Loucy (cell line): ENCODE results near the gene EIF1.

ENCODE experiments used
- CTCF ChIP-seq: fragments of 200-600 bp; sonication (generic); conservative IDR thresholded peaks from 2 replicates; pipeline ENCODE4 v1.5.1; 2014; ENCODE audit warnings: mild to moderate bottlenecking, antibody characterized with exemption, low read length
- EZH2phosphoT487 ChIP-seq: fragments of 200-600 bp; IDR thresholded peaks from 2 replicates; pipeline ENCODE4 v1.6.1; 2018; ENCODE audit warnings: antibody characterized with exemption, mild to moderate bottlenecking, moderate library complexity, borderline replicate concordance

- TF ChIP-seq CTCF = no peak
- TF ChIP-seq EZH2phosphoT487 = no peak
These were observed 49.7 kb upstream of the EIF1 start for GRCh38 chr17:41638941-41639340.
